Heart left ventricle (tissue), 16 donors: Measurements from ENCODE around the gene AIPL1. TPM values are rescaled to one million over a fixed set of nuclear protein-coding genes. Genes with fewer than 3 reads are reported as not detected.

Experiments used
- ATAC-seq, 4 donors: fragments of 200-7000 bp; cut with Tn5 transposase; one replicate each; pipeline ENCODE4 v1.9.1; 2020 to 2022; ENCODE audit warnings: moderate library complexity in 4 of 4, mild to moderate bottlenecking in 3 of 4, moderate number of reproducible peaks in 1 of 4
- DNase-seq, 5 donors: peaks; one replicate each; pipeline ENCODE4 v3.0.0-alpha.2; 2020
- H3K27ac ChIP-seq, 12 donors: fragments of 200-600 bp; sonication (generic) in 4 of 12; one replicate each; pipeline versions ENCODE4 v1.5.0 to v1.8.0; 2016 to 2022; ENCODE audit warnings: mild to moderate bottlenecking in 2 of 12
- H3K27me3 ChIP-seq, 9 donors: fragments of 200-600 bp; sonication (generic) in 2 of 9; one replicate each; pipeline versions ENCODE4 v1.5.1 to v1.8.0; 2016 to 2022; ENCODE audit warnings: mild to moderate bottlenecking in 3 of 9
- H3K36me3 ChIP-seq, 9 donors: fragments of 200-600 bp; sonication (generic) in 2 of 9; one replicate each; pipeline versions ENCODE4 v1.5.0 to v1.8.0; 2018 to 2022; ENCODE audit warnings: mild to moderate bottlenecking in 2 of 9
- H3K4me1 ChIP-seq, 12 donors: fragments of 200-600 bp; sonication (generic) in 4 of 12; one replicate each; pipeline versions ENCODE4 v1.5.0 to v1.8.0; 2016 to 2022; ENCODE audit warnings: mild to moderate bottlenecking in 3 of 12
- H3K4me3 ChIP-seq, 12 donors: fragments of 200-600 bp; sonication (generic) in 4 of 12; one replicate each; pipeline versions ENCODE4 v1.5.0 to v1.8.0; 2017 to 2022; ENCODE audit warnings: mild to moderate bottlenecking in 9 of 12, moderate library complexity in 4 of 12
- H3K9me3 ChIP-seq, 12 donors: fragments of 200-600 bp; sonication (generic) in 4 of 12; one replicate each; pipeline versions ENCODE4 v1.5.0 to v1.8.0; 2016 to 2022; ENCODE audit warnings: mild to moderate bottlenecking in 1 of 12
- POLR2A ChIP-seq, 2 donors: fragments of 450-650 bp; IDR thresholded peaks; one replicate each; pipeline ENCODE4 v1.6.1; 2017; ENCODE audit warnings: antibody characterized with exemption in 2 of 2, mild to moderate bottlenecking in 2 of 2, moderate library complexity in 2 of 2
- WGBS, 4 donors: extraction: QIAGEN DNeasy Blood & Tissue Kit in 2 of 4; methylation state at CpG; one replicate each; pipeline versions ENCODE4 v1.1.5 to v1.1.7; 2013 to 2018; 5-methylcytosine and 5-hydroxymethylcytosine counted together
- intact Hi-C, 10 donors: fragments of 100-400 bp; cut with DNase I; formaldehyde crosslinking; loops; one replicate each; pipeline versions ENCODE4 v1.11.1 to v1.14.2; 2022
- polyA plus RNA-seq, 2 donors: library from polyadenylated mRNA; stranded (reverse); fragments of 200-250 nt; gene quantifications; one replicate each; pipeline ENCODE4 v1.2.3, GENCODE V29; 2013
- total RNA-seq, 9 donors: library from RNA; depleted of rRNA in 2 of 9; stranded (reverse); fragments of >200 nt in 2 of 9; fragmentation: NEBNext Ultra II Directional in 3 of 9; extraction: Animal tissue kit (Norgen Biotek cat#: 25700) in 3 of 9; gene quantifications; one replicate each; pipeline versions ENCODE4 v1.1.0 to v1.2.4, GENCODE V29; 2016 to 2023
- TF ChIP-seq, protein P1 (sequence below), 12 donors: fragments of 200-600 bp; sonication (generic) in 4 of 12; IDR thresholded peaks; one replicate each; pipeline versions ENCODE4 v1.5.0 to v1.8.0; 2018 to 2022; ENCODE audit warnings: antibody characterized with exemption in 12 of 12, mild to moderate bottlenecking in 5 of 12
- donor health status: ischemic (EF 13 %, LVEDD 7.1; RV severe dilation, severe dysfunction).
- donor health status: healthy with polysubstance abuse.
- donor health status: DM: no; HTN: yes; CAD: no.
- donor health status: DM: no; HTN: no; CAD: no.
- donor health status: ischemic (EF 25% LVEDD 6.9; RV normal size, moderate dysfunction).
- donor health status: ischemic (EF 25% LVEDD 5.7; RV mildly dilated, moderate dysfunction).
- donor health status: healthy.
- donor health status: DM: yes; HTN: yes; CAD: no.
- donor health status: ischemic (EF 35%, LVEDD 5.7; RV mildly dilated, moderate dysfunction).
- donor health status: nonischemic (EF 11% LVEDD 7.7; RV severe dilation, severe dysfunction).
- donor health status: DM: yes; HTN: yes; CAD: no.
- donor health status: PGD.
- donor health status: ischemic (EF 29% LVEDD 5.4; RV normal size, mild dysfunction).
- donor health status: nonischemic (EF 23%, LVEDD 6.1; RV moderate dilation, normal function).

Gene AIPL1
- total and polyA plus RNA-seq, 11 donors: not detected

- Histone ChIP-seq H3K4me1 (no peaks in the 10 kb centered on the region), H3K27ac (no peak overlapping the region), H3K36me3 (no peaks in the 10 kb centered on the region), H3K9me3 (peaks cover 0 to 8% (median 0%) of the 10 kb centered on the region in 12 donors), H3K27me3 (peaks cover 0 to 5% (median 0%) of the 10 kb centered on the region in 9 donors), H3K4me3 (no peak overlapping the region)
- WGBS, 4 donors: 86 to 95% (median 91%) methylated on average over 2 of the region's 2 CpGs
- intact Hi-C loops: no loop called here
- ATAC-seq (no peak), DNase-seq (no peak)
- TF ChIP-seq POLR2A (IDR thresholded peaks at IDR 0.05): no peak
- TF ChIP-seq, protein P1, sequence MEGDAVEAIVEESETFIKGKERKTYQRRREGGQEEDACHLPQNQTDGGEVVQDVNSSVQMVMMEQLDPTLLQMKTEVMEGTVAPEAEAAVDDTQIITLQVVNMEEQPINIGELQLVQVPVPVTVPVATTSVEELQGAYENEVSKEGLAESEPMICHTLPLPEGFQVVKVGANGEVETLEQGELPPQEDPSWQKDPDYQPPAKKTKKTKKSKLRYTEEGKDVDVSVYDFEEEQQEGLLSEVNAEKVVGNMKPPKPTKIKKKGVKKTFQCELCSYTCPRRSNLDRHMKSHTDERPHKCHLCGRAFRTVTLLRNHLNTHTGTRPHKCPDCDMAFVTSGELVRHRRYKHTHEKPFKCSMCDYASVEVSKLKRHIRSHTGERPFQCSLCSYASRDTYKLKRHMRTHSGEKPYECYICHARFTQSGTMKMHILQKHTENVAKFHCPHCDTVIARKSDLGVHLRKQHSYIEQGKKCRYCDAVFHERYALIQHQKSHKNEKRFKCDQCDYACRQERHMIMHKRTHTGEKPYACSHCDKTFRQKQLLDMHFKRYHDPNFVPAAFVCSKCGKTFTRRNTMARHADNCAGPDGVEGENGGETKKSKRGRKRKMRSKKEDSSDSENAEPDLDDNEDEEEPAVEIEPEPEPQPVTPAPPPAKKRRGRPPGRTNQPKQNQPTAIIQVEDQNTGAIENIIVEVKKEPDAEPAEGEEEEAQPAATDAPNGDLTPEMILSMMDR (IDR thresholded peaks at IDR 0.05): no peak
Measured at GRCh38 chr17:6462692-6463091, 27.8 kb upstream of the AIPL1 start.

GRCh38 chr17:6461792-6462524 is 27.0 kb upstream of the AIPL1 start:
- Histone ChIP-seq H3K4me3 (no peak overlapping the region), H3K4me1 (peaks cover 0 to 4% (median 0%) of the 10 kb centered on the region in 12 donors), H3K27me3 (peaks cover 0 to 5% (median 0%) of the 10 kb centered on the region in 9 donors), H3K27ac (no peak overlapping the region), H3K9me3 (peaks cover 0 to 2% (median 0%) of the 10 kb centered on the region in 12 donors), H3K36me3 (no peaks in the 10 kb centered on the region)
- DNase-seq (no peak), ATAC-seq (no peak)
- TF ChIP-seq, protein P1 (IDR thresholded peaks at IDR 0.05): no peak
- TF ChIP-seq POLR2A (IDR thresholded peaks at IDR 0.05): no peak
- intact Hi-C loops: no loop called here
- WGBS, 4 donors: 77 to 84% (median 81%) methylated on average over 10 of the region's 10 CpGs

DNA sequence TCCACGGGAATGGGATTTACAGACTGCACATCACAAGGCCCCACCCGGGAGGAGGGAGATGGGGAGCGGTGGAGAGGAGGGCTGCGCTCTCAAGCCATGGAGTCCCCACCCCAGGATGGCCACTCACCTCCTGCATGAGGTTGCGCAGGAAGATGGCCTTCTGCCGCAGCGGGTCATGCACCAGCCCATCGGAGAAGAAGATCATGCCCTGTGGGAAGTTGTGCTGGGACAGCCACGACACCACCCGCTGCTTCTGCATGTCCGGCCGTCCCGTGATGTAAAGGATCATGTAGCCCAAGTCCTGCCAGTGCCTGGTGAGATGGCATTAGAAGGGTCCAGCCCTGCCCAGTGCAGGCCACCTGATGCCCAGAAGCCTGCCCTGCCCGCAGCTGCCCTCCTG is 26.3 kb upstream of the AIPL1 start:
- Histone ChIP-seq H3K9me3 (no peaks in the 10 kb centered on the region), H3K4me3 (no peak overlapping the region), H3K27ac (no peak overlapping the region), H3K36me3 (no peaks in the 10 kb centered on the region), H3K4me1 (peaks cover 0 to 8% (median 0%) of the 10 kb centered on the region in 12 donors), H3K27me3 (peaks cover 0 to 10% (median 0%) of the 10 kb centered on the region in 9 donors)
- 88 to 93% (median 92%) methylated on average over 13 to 14 of the region's 14 CpGs for WGBS, 4 donors
- ATAC-seq (no peak), DNase-seq (peak in 2 of 5 donors; percentile 17 to 48)
- intact Hi-C loops: no loop called here
- no peak for TF ChIP-seq POLR2A (IDR thresholded peaks at IDR 0.05)
- TF ChIP-seq, protein P1 (IDR thresholded peaks at IDR 0.05): no peak

- DNase-seq (peak in 1 of 5 donors; percentile 10), ATAC-seq (no peak)
- H3K4me3 ChIP-seq: no peak overlapping the region
- no peak for TF ChIP-seq POLR2A (IDR thresholded peaks at IDR 0.05)
- TF ChIP-seq, protein P1 (IDR thresholded peaks at IDR 0.05): no peak
- H3K9me3 ChIP-seq: no peaks in the 10 kb centered on the region
- H3K36me3 ChIP-seq: no peaks in the 10 kb centered on the region
- peaks cover 0 to 8% (median 0%) of the 10 kb centered on the region in 12 donors for H3K4me1 ChIP-seq
- peaks cover 0 to 16% (median 3%) of the 10 kb centered on the region in 9 donors for H3K27me3 ChIP-seq
- intact Hi-C loops: no loop called here
- 73 to 79% (median 76%) methylated on average over 8 to 9 of the region's 9 CpGs for WGBS, 4 donors
- H3K27ac ChIP-seq: no peak overlapping the region
Measured at GRCh38 chr17:6460531-6461161, 25.7 kb upstream of the AIPL1 start.
